ENCODE measurements around the gene MXRA8.

MXRA8 gene

DNA sequence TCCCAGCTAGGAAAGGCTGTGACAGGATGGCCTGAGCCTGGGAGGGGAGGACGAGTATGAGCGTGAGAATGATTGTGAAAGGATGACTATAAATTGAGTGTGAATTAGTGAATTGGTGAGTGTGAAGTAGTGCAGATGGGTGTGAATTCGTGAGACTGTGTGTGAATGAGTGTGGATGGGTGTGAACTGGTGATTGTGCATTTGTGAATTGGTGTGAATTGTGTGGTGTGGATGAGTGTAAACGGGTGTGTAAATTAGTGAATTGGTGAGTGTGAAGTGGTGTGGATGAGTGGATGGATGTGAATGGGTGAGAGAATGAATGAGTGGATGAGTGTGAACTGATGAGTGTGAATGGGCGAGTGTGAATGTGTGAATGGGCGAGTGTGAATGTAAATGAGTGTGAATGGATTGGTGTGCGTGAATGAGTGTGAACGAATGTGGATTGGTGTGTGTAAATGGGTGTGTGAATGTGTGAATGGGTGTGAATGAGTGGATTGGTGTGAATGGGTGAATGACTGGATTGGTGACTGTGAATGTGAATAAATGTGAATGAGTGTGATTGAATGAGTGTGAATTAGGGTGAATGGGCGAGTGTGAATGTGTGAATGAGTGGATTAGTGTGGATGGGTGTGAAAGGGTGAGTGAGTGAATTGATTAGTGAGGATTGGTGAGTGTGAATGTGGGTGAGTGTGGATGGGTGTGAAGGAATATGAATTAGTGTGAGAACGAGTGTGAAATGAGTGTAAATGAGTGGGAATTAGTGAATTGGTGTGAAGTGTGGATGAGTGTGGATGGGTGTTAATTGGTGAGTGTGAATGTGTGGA is 7.7 kb upstream of the MXRA8 start:
- no peak for DNase-seq

DNA sequence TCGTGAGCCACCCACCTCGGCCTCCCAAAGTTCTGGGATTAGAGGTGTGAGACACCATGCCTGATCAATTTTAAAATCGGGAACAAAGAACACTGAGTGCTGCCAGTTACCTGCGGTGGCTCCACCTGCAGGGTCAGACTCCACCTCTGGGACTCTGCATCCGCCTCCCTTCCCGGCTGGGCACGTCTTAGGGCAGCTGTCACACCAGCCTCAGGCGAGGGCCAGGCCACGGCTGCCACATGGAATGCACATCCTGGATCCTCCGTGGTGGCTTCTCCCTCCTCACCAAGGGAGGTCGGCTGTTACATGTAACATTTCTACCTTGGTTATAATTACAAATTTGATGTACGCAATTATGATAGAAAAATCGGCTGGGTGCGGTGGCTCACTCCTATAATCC is 5.9 kb upstream of the MXRA8 start:
- DNase-seq, result no peak

DNA sequence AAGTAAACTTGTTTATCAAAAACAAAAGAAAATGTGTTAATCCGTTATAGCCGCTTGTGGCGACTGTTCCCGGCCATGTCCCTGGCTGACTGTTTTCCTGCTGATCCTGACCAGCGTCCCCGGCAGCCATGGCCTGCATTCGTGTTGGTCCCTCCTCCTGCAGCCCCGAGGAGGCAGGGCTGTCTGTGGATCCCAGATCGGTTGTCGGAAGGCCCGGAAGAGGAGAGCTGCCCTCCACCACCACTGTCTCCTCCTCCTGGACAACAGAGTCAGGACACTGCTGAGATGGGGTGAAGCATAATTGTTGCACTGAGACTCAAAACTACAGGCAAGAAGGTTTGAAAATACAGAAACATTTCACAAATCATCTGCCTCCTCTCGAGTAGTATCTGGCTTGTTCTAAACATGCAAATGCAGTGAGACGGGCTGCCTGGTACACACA is 3.6 kb upstream of the MXRA8 start:
- DNase-seq, result no peak

DNA sequence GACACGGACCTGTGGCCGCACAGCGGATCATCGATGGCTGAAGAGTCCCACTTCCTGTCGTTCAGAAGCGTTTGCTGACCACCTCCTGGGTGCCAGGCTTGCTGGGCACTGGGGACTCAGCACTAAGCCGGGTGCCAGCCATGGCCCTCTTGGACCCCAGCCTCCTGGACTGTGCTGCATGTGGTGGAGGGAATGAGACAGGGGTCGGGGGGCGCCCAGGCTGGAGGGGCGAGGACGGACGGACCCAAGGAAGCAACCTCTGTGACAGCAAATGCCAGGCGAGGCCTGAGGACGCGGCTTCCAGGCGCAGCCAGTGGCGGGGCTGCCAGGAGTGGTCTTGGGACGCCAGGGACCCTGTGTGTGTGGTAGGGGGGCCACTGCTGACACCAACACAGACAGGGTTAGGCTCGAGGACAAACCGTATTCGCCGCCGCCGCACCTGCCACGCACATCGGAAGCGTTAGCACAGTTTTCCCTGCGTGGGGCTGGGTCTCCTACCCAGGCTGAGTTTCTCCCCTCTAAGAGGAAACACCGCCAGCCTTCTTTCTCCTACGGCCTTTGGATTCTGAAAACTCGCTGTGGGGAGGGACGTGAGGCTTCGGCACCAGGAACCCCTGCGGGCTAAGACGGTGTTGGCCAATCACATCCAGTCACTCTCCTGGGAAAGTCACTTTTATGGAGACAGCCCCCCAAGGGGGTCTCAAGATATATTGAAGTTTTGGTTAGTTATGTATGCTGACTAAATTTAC is 3.1 kb upstream of the MXRA8 start:
- no peak for DNase-seq

GRCh38 chr1:1360506-1361169 is 2.3 kb upstream of the MXRA8 start:
- DNase-seq, result no peak

- no peak for DNase-seq
These were observed 1.5 kb upstream of the MXRA8 start for GRCh38 chr1:1359664-1360468.

- no peak for DNase-seq
These were observed 931 bp upstream of the MXRA8 start for GRCh38 chr1:1359308-1359663.

- no peak for DNase-seq
These were observed 403 bp downstream of the MXRA8 start for GRCh38 chr1:1357871-1358432.

DNA sequence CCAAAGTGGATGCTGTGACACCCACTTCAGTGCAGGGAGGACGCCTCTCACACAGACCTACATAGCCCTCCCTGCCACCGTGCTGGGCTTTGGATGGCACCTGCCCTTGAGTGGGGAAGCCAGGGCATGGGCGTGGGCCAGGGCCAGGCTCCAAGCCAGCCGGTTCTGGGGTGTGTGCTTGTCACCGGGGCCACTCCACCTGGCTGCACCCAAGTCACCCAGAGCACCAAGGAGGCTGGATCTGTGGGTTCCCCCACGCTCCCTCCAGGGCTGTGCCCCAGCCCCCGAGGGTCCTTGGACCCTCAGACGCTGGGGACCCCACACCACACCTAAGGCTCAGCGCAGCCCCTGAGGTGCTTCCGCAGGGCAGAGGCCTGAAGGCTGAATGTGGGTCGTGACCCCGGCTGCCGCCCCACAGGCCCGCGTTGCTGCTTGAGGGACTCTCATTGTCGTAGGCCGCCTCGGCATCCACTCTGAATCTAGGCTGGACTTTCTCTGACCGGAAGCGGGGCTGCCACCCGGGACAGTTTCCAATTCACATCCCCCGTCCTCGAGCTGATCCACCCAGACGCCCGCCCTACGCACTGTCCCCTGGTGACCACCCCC is 1.5 kb downstream of the MXRA8 start:
- DNase-seq, result no peak

DNA sequence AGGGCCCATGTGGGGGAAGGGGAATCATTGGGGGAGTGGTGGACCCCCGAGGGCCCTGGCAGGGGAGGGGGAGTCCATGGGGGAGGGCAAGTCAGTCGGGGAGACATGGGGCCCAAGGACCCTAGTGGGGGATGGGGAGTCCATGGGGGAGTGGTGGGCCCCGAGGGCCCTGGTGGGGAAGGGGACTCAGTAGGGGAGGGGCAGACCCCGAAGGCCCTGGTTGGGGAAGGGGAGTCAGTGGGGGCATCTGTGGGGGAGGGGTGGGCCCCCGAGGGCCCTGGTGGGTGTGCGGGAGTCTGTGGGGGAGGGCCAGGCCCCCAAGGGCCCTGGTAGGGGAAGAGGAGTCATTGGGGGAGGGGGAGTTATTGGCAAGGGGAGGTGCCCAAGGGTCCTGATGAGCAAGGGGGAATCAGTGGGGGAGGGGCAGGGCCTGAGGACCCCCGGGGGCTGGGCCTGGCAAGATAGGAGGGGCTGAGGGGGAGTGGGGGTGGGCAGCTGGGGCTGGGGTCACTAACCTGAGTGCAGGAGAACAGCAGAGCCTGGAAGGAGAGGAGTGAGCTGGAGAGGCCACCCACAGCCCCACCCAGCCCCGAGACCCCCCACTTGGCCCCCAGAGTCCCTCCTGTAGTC is 2.1 kb downstream of the MXRA8 start:
- no peak for DNase-seq

- DNase-seq, result no peak
These were observed 2.9 kb downstream of the MXRA8 start for GRCh38 chr1:1355416-1355815.

DNA sequence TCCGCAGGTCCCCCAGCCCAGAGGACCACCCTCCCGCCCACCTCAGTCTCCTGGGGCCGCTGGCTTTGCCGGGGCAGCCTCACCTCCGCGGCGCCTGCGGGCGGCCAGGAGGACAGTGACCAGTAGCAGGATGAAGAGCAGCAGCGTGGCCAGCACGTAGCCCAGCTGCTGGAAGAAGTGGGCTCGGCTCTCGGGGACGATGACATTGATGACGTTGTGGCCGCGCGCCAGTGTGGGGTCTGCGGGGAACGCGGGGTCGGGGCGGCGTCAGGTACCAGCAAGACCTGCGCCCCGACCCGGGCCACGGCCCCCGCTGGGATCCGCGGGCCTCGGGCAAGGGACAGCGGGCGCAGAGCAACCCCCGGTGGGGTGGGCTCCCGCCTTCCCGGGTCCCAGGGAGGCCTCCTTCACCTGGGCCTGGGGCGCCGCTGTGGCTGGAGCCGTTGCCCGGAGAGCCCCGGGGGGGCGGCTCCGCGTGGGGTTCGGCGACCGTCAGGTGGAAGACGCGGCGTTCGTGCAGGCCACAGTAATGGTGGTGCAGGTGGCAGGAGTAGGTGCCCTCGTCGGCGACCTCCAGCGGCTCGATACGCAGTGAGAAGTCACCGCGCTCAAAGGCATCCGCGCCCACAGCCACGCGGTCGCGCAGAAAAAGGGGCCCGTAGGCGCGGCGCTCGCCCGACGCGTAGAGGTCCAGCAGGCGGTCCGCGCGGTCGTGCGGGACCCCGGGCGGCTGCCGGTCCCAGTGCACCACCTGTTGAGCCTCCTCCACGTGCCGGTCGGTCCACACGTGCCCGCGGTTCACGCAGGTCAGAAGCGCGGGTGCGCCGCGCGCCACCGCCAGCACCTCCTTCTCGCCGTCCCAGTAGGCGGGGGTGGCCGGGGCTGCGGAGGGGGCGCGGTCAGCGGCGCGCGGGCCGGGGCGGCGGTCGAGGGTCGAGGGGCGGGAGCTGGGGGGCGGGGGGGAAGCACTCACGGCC is 3.8 kb downstream of the MXRA8 start:
- no peak for DNase-seq

DNA sequence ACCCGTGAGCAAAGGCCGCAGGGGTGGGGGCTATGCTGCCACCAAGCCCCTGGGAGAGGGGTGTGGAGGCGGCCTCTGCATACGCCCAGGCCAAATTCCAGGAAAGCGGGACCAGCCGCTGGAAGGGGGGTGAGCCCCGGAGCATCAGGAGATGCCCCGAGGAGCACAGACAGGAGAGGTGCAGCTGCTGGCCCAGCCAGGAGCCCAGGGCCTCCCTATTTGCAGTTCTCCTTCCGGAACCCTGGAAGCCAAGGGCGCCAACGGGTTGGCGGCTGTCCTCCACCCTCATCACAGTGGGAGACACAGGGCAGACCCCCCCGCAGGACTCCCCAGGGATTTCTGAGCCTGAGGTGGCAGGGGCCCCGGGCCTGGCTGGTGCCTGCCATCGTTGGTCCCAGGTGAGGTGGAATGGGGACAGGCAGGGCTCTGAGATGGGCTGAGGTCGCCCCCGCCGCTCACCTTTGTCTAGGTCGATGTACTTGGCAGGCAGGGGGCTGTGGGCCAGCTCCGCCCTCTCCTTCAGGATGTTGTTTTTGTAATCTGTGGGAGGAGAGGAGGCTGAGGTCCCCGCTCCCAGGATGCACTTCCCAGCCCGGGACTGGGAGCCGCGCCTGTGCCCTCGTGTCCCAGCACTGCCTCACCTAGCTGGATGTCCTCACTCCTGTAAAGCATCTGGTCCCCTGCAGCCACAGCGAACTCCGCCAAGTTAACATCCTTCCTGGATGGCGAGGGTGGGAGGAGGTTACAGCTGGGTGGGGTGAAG is 4.8 kb downstream of the MXRA8 start:
- DNase-seq, result no peak

DNA sequence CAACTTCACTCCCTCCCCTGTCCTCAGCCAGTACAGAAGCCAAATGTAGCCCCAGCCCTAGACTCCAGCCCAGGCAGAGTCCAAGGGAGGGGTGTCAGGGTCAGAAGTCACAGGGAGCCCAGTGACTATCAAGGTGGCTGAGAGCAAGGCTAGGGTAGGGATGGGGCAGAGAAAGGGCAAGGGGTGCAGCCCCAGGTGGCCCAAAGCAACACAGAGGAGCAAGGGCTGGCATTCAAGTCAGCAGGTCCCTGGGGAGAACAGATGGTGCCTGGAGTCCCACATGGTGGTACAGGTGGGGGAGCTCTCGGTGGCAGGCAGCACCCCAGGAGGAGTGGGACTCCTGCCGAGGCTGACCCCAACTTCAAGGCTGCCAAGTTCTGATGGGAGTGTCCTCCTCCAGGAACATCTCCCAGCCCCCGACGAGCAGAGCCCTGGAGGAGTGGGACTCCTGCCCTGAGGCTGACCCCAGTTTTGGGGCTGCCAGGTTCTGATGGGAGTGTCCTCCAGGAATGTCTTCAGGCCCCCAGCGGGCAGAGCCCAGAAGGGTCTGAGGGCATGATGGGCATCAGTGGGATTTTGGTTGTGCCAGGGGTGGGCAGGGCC is 5.5 kb downstream of the MXRA8 start:
- no peak for DNase-seq

- no peak for DNase-seq
These were observed 6.6 kb downstream of the MXRA8 start for GRCh38 chr1:1351511-1352427.

DNA sequence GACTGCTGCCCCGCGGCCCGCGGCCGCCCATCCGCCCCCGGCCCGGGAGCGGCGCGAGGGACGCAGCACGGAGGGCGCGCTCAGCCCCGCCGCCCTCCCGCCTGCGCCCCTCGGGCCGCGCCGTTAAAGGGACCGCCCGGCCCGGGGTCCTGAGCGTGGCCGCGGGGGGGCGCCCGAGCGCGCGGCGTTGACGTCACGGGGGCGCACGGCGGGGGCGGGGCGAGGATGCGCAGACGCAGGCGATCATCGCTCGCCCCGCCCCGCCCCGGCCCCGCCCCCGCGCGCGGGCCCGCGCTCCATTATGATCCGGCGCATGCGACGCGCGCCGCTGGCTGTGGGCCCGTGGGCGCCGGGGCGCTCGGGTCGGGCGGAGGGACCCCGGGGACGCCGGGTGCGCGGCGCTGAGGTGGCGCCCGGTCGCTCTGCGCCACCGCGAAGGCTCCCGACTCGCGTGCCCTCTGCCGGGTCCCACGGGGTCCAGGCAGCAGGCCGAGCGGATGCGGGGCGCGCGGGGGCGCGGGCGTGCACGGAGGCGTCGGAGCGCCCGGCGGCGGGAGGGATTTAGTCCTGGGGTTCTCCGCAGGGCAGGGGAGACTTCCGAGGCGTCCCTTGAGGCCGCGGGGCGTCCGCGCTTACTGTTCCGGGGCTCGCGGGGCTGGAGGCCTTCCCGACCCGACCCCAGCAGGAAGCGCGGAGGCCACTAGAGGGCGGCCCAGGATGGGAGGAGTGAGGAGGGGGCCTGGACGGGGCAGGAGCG is 8.9 kb downstream of the MXRA8 start, which contains the start of gene DVL1:
TSS of gene DVL1 (minus strand) at position 163 of the 757 bp plus-strand sequence. CDS start 353 bp downstream, outside the sequence.
- no peak for DNase-seq

All from NCI-H1092 treated with DMSO at 0.1 percent for 48 hours (cell line).